ENCODE measurements around the gene AGPS.

- TF ChIP-seq CTCF (IDR thresholded peaks at IDR 0.05) (no peak), EZH2 (IDR thresholded peaks at IDR 0.05; ENCODE audit: borderline replicate concordance, insufficient read depth, low read depth, low read length, poor library complexity, severe bottlenecking) (no peak)
These were observed 136.6 kb downstream of the AGPS start for GRCh38 chr2:177529166-177529565.

Data from B cell (primary cell).